HG02973 (cell line): ENCODE data around the gene ARHGAP32.
"Not testable (repeated sequence)": the region's sequence is repeated elsewhere in the genome, so short reads cannot be mapped to it uniquely, and the experiment has no call there.

Experiments used
- ATAC-seq: cut with Tn5 transposase; IDR thresholded peaks from one replicate; pipeline ENCODE4 v1.9.1; 2021; ENCODE audit warnings: moderate library complexity; ENCODE audit not compliant: unreplicated experiment

ARHGAP32 gene

DNA sequence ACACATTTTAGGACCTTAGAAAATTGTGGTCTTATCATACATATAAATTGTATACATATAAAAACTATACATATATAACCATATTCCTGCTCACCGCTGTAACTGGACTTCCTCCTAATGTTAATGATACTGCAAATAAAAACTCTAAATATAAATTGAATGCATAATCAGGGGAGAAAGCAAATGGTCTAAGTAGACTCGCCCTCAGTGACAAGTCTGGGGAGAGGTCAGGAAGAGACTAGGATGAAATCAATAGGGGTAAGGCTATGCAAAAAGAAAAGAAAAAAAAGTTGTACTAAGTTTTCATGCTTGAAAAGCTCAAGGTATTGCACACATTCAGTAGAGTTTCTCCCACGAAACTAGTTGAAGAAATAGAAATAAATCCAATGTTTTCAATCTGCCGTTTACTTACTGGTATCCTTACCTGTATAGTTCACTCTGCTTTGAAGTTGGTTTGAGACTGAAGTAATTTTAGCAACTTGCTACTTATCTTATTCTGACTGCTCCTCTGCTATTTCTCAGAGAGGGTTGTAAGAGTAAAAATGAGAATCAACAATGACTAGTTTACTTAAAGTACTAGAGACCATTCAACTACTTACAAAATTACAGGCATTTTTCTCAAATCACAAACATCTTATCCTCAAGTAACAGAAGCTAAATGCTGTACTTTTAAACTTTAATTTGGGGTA lies 12.2 kb upstream of the ARHGAP32 start:
- no peak for ATAC-seq

DNA sequence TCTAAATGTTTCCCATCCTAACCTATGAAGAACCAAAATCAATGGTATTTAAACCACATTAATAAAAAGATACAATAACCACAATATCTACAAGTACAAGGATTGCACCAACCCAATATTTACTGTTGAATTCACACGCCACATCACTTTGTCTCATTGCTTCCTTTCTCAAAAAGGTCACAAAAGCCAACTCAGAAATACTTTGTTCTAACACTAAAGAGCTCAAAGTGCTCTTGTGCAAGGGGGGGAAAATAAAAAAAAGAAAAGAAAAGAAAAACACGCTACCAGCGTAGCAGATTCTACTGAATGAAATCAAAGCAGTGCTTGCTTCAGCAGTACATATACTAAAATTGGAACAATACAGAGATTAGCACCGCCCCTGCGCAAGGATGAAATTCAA lies 10.5 kb upstream of the ARHGAP32 start:
- ATAC-seq, result no peak

DNA sequence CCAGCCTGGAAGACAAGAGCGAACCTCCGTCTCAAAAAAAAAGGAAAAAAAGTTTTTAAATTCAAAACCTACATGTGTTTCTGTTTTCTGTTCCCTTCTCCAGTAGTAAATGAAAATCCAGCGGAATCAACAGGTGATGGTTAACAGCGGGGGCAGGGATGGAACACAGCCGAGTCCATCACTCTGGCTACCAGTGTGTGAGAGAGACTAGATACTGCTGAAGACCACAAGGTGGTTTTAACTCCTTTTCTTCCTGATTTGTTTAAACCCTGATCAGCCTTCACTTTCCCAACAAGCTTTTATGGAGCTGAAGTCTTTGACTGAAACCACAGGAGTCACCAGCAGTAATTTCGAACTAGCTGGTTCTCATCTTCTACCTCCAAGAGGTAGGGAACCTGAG lies 3.6 kb upstream of the ARHGAP32 start:
- no peak for ATAC-seq

DNA sequence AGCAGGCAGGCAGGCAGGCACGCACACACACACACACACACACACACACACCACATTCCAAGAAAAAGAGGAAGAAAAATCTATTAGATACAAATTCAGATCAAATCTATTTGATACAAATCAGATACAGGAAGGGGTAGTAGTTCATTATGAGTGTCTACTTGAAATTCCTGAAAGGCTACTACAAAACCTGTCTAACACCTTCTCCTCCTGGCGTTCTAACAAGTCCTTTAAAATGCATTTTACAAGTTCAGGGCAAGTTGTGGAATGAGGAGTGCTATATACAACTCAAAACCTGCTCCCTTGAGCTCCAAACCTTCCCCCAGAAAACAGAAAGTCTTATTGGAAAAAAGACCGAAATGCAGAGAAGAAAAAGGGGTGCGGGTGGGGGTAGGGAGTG lies 476 bp downstream of the ARHGAP32 start:
- ATAC-seq, result no peak

DNA sequence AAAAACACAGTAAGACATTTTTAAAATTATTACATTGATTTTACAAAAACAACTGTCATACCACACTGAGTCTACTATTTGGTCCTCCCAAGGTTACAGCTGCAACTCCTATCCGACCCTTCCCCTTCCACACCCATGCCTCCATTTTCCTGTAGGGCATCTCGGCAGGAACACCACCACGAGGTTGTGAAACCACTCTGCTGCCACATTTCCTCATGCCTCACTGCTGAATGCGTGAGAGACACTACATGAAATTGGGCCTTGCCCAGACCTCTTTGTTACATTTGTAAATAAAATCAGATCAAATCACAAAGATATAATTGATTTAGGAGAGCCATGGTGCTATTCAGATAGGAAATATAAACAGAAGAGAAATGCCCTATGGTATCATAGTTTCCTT lies 2.0 kb downstream of the ARHGAP32 start:
- ATAC-seq, result no peak

DNA sequence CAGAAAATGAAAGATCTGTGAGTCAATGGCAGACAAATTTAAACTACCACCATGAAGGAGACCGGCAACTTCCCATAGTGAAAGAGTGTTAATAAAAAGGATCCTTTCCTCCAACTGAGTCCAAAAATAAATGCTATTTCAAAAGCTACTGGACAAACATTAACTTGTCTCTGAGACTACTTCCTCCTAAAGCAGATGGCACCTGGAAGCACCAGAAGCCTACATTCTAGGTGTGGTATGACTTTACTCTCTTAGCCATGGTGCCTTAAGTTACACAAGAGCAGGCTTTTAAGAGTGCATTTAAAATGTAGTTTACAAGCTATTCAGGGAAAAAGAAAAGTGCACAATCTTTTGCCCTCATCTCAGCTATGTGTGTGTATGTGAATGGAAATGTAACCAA lies 2.5 kb downstream of the ARHGAP32 start:
- no peak for ATAC-seq

DNA sequence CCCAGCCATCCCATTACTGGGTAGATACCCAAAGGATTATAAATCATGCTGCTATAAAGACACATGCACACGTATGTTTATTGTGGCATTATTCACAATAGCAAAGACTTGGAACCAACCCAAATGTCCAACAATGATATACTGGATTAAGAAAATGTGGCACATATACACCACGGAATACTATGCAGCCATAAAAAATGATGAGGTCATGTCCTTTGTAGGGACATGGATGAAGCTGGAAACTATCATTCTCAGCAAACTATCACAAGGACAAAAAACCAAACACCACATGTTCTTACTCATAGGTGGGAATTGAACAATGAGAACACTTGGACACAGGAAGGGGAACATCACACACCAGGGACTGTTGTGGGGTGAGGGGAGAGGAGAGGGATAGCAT lies 7.0 kb downstream of the ARHGAP32 start:
- not testable (repeated sequence) for ATAC-seq

DNA sequence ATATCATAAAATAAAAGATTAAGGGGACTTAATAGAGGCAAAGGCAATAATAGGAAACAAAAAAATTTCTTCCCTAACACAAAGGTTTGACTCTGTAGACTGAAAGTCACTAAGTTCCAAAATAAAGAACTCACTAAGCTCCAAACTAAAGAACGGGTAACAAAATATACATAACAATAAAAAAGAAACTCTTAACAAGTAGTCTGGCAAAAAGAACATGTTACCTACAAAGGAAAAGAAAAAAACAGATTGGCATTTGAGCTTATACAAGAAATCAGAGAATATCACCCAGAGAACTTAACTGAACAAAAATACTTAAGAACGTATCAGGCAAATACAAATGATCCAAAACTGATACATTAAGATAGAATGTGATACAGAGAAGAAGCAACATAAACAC lies 7.5 kb downstream of the ARHGAP32 start:
- ATAC-seq, result no peak

DNA sequence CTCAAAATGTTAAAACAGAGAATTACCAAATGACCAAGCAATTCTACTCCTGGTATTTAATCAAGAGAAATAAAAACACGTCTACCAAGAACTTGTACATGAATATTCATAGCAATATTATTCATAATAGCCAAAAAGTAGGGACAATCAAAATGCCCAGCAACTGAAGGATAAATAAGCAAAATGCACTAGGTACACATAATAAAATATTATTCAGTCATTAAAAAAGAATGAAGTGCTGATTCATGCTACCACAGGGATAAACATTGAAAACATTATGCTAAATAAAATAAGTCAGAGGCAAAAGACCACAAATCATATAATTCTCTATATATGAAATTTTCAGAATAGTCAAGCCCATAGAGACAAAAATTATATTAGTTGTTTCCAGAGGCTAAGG lies 24.8 kb downstream of the ARHGAP32 start:
- ATAC-seq, result no peak

DNA sequence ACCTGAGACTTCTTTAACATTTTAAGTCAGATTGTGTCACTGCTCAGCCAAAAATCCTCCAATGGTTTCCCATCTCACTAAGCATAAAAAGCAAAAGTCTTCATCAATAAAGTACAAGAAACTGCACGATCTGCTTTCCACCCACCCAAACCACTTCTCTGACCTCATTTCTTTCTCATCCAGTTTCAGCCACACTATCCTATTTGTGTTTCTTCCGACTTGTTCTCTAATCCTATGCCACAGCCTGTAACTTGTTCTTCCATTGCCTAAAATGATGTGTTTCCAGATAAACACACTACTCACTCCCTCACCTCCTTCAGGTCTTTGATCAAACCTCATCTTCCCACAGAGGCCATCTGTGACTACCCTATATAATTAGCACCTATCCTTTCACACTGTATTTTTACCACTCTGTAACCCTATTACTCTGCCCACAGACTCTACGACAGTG lies 28.4 kb downstream of the ARHGAP32 start:
- no peak for ATAC-seq

DNA sequence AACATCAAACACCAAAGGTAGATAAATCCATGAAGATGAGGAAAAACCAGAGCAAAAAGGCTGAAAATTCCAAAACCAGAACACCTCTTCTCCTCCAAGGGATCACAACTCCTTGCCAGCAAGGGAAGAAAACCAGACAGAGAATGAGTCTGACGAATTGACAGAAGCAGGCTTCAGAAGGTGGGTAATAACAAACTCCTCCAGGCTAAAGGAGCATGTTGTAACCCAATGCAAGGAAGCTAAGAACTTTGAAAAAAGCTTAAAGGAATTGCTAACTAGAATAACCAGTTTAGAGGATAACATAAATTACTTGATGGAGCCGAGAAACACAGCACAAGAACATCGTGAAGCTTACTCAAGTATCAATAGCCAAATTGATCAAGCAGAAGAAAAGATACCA lies 35.0 kb downstream of the ARHGAP32 start:
- ATAC-seq, result not testable (repeated sequence)

DNA sequence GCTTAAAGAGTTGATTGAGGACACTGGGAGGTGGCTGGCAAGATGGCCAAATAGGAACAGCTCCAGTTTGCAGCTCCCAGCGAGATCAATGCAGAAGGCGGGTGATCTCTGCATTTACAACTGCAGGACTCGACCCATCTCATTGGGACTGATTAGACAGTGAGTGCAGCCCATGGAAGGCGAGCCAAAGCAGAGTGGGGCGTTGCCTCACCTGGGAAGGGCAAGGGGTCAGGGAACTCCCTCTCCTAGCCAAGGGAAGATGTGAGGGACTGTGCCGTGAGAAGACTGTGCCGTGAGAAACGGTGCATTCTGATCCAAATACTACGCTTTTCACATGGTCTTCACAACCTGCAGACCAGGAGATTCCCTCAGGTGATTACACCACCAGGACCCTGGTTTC lies 36.4 kb downstream of the ARHGAP32 start:
- ATAC-seq, result no peak

DNA sequence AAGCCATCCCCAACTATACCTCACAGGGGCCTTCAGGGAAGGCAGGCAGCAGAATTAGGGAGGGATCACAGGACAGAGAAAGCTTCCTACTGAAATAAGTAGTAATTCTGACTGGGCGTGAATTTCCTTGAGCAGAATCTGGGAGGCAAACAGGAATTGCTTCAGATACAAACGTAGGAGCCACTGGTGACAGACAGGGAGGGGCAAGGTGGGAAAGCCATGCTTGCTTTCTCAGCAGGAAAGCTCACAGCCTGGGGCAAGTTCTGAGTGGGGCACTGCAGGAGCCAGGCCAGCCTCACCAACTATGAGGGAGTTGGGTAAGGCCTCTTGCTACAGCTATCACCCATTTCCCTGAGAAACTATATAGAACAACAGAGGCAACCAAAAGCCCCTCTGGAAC lies 43.6 kb downstream of the ARHGAP32 start:
- no peak for ATAC-seq

DNA sequence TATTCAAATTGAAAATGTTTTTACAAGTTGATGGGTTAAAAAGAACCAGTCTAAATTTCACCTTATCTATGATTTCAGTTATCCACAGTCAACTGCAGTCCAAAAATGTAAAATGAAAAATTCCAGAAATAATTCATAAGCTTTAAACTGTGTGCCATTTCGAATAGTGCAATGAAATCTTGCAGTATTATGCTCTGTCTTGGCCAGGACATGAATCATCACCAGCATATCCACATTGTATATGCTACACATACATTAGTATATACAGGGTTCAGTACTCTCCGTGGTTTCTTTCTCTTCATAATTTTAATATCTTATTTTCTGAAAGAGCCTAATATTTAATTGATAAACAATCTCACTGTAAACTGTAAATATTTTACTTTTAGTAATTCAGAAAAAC lies 45.9 kb downstream of the ARHGAP32 start:
- no peak for ATAC-seq

DNA sequence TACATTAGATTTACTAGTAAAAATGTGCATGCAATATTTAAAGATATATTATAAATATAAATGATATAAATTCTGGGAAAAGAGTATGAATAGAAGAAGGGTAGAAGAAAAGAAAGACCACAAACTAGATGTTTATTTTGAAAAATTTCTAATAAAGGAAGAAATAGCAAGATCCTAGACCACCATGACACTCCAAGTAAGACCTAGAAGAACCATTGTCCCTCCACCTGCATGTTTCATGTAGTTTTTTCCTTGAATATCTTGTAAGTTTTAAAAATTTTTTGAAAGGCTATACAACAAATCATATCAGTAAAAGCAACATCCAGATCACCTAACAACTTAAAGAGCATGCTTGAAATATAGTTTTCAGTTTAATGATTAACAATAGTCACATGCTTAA lies 46.8 kb downstream of the ARHGAP32 start:
- ATAC-seq, result no peak

DNA sequence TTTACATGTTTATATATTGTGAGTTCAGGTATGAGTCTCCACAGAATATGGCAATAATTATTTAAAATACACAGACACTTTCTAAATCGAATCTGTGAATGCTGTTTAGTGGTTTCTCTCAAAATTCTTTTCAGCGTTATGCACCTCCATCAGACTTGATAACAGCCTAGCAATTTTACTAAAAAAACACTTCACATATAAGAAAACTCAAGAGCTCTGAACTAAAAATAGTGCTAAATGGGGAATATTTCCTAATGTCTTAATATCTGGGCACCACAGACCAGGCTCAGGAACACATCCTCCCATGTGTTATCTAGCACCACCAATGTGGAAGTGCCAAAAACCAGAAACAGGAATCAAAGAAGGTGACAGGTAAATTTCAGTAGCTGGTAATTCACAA lies 47.9 kb downstream of the ARHGAP32 start:
- no peak for ATAC-seq

DNA sequence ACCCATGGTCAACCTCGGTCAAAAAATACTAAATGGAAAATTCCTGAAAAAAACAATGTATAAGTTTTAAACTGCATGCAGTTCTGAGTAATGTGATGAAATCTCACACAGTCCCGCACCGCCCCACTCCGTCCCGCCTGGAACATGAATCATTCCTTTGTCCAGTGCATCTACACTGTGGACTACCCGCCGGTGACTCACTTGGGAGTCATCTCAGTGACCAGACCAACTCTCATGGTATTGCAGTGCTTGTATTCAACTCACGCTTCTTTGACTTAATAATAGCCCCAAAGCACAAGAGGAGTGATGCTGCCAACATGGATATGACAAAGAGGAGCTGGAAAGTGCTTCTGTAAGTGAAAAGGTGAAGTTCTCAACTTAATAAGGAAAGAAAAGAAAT lies 48.8 kb downstream of the ARHGAP32 start:
- no peak for ATAC-seq

DNA sequence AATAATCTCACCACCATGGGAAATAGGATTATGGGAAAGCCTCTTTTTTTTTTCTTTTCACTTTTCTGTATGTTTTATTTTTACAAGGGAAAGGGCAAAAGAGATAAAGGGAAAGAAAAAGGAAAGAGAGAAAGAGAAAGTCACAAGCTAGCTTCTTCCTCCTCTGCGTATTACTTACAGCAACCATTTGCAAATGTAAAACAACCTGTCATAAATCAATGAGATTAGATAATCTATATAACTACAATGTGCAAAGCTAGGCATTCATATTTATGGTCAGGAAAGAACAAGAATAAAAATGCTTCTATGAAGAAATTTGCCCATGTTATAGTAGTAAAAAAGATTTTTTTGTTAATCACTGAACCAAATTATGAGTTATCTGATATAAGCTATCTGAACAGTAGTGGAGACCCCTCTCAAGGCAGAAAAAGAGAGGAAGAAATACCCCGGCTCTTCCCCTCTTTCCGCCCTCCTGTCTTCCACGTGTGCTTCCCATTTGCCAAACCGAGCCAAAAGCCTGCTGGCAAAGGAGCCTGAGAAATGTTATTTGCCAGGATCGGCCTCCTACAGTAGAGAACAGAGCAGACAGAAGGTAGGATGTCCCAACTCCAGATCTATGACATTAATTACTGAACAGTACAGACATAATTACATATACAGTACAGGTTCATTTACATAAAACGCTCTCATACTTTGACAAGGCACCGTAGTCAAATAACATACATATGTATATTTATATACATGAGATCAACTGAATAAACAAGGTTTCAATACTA lies 50.2 kb downstream of the ARHGAP32 start:
- ATAC-seq, result no peak

DNA sequence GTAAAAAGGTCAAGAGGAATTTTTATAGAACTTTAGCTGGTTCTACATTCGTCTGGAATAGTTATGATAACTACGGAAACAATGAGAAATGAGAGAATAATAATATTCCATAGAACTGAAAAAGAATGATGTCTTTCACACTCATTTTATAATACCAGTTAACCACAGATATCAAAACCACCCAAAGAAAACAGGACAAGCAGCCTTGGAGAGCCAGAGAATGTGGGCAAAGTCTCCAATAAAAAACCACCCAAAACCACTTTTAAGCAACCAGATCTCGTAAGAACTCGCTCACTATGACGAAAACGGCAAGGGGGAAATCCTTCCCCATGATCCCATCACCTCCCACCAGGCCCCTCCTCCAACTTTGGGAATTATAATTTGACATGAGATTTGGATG lies 60.8 kb downstream of the ARHGAP32 start:
- ATAC-seq, result no peak

DNA sequence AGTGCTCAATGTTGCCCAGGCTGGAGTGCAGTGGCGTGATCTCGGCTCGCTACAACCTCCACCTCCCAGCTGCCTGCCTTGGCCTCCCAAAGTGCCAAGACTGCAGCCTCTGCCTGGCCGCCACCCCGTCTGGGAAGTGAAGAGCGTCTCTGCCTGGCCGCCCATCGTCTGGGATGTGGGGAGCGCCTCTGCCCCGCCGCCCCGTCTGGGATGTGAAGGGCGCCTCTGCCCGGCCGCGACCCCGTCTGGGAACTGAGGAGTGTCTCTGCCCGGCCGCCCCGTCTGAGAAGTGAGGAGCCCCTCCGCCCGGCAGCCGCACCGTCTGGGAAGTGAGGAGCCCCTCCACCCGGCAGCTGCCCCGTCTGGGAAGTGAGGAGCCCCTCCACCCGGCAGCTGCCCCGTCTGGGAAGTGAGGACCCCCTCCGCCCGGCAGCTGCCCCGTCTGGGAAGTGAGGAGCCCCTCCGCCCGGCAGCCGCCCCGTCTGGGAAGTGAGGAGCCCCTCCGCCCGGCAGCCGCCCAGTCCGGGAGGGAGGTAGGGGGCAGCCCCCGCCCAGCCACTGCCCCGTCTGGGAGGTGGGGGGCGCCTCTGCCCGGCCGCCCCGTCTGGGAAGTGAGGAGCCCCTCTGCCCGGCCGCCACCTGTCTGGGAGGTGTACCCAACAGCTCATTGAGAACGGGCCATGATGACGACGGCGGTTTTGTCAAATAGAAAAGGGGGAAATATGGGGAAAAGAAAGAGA lies 63.1 kb downstream of the ARHGAP32 start:
- ATAC-seq, result not testable (repeated sequence)

DNA sequence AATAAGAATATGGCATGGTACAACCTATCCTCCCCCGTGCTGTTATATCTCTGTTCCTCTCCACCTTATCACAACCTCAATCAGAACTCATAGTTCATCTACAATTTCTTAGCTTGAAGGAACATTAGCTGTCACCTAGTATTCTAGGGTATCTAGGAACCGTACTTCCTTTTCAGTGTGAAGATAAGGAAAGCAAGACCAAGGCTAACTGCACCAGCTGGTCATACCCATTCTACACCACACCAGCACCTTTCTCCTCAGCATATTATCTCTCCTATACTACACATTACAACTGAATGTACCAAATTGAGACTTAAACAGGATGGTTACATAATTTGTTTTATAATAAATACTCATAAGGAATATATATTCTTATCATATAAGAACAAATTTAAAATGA lies 73.1 kb downstream of the ARHGAP32 start:
- ATAC-seq, result no peak
